CD14-positive monocyte (primary cell): ENCODE data around the gene PTRH1. TPM values are rescaled to one million over a fixed set of nuclear protein-coding genes. Genes with fewer than 3 reads are reported as not detected.

Source experiments
- DNase-seq, 3 donors: peaks; one replicate each; pipeline ENCODE4 v3.0.0-alpha.2; 2011 to 2022
- H2AFZ ChIP-seq: 2 replicates; pipeline ENCODE4 v1.6.0; 2012; ENCODE audit warnings: mild to moderate bottlenecking, low read depth, low read length, inconsistent platforms; ENCODE audit not compliant: insufficient read depth, poor library complexity, severe bottlenecking
- H3K27ac ChIP-seq, 2 donors: 1 replicate in 1 of 2; 2 replicates in 1 of 2; pipeline ENCODE4 v1.5.1; 2012 to 2013; ENCODE audit warnings: low read length in 2 of 2, control low read depth in 1 of 2, inconsistent platforms in 1 of 2, low read depth in 1 of 2, mild to moderate bottlenecking in 1 of 2
- H3K27me3 ChIP-seq, 2 donors: one replicate each; pipeline versions ENCODE4 v1.6.0 to v1.6.1; 2011 to 2013; ENCODE audit warnings: low read length in 2 of 2; ENCODE audit not compliant: control insufficient read depth in 2 of 2, insufficient read depth in 2 of 2
- H3K36me3 ChIP-seq, 2 donors: replicated peaks in 1 of 2; 1 replicate in 1 of 2; 2 replicates in 1 of 2; pipeline versions ENCODE4 v1.5.1 to v1.6.1; 2012 to 2013; ENCODE audit warnings: low read length in 2 of 2, control low read depth in 1 of 2, inconsistent platforms in 1 of 2, mild to moderate bottlenecking in 1 of 2; ENCODE audit not compliant: insufficient read depth in 2 of 2, control insufficient read depth in 1 of 2
- H3K4me1 ChIP-seq, 2 donors: 1 replicate in 1 of 2; 2 replicates in 1 of 2; pipeline versions ENCODE4 v1.5.1 to v1.6.1; 2012 to 2013; ENCODE audit warnings: low read length in 2 of 2, control low read depth in 1 of 2, inconsistent platforms in 1 of 2, mild to moderate bottlenecking in 1 of 2, moderate library complexity in 1 of 2; ENCODE audit not compliant: insufficient read depth in 2 of 2, control insufficient read depth in 1 of 2
- H3K4me2 ChIP-seq: replicated peaks from 2 replicates; pipeline ENCODE3; 2012; ENCODE audit warnings: low read length, moderate library complexity, mild to moderate bottlenecking; ENCODE audit not compliant: poor library complexity, severe bottlenecking; ENCODE audit errors: extremely low read depth
- H3K4me3 ChIP-seq, 3 experiments: fragments of 200-600 bp in 1 of 3; sonication (generic) in 1 of 3; replicated peaks in 1 of 3; 1 replicate in 2 of 3; 2 replicates in 1 of 3; pipeline ENCODE4 v1.5.1; 2011 to 2013; ENCODE audit warnings: low read length in 3 of 3, mild to moderate bottlenecking in 3 of 3, control low read depth in 2 of 3, low read depth in 2 of 3, inconsistent platforms in 1 of 3, moderate library complexity in 1 of 3
- H3K79me2 ChIP-seq: 2 replicates; pipeline ENCODE4 v1.6.0; 2012; ENCODE audit warnings: mild to moderate bottlenecking, control low read depth, inconsistent platforms, low read length, moderate library complexity; ENCODE audit not compliant: insufficient read depth
- H3K9ac ChIP-seq: 2 replicates; pipeline ENCODE4 v1.6.0; 2017; ENCODE audit warnings: low read length, mild to moderate bottlenecking; ENCODE audit not compliant: insufficient read depth, poor library complexity, severe bottlenecking
- H3K9me3 ChIP-seq, 2 donors: replicated peaks in 1 of 2; 1 replicate in 1 of 2; 2 replicates in 1 of 2; pipeline versions ENCODE4 v1.5.1 to v1.6.1; 2012 to 2013; ENCODE audit warnings: low read length in 2 of 2, control low read depth in 1 of 2; ENCODE audit not compliant: control insufficient read depth in 1 of 2, insufficient read depth in 1 of 2
- H4K20me1 ChIP-seq: 2 replicates; pipeline ENCODE4 v1.6.0; 2012; ENCODE audit warnings: mild to moderate bottlenecking, low read length, control low read depth, moderate library complexity; ENCODE audit not compliant: insufficient read depth
- H3K27ac Mint-ChIP-seq, 7 donors: one replicate each; pipeline ENCODE4 v1.8.0; 2020; ENCODE audit warnings: mild to moderate bottlenecking in 7 of 7, mixed read lengths in 7 of 7, moderate library complexity in 6 of 7, inconsistent platforms in 2 of 7
- H3K27me3 Mint-ChIP-seq, 3 donors: one replicate each; pipeline ENCODE4 v1.8.0; 2021 to 2022; ENCODE audit warnings: low read depth in 3 of 3, mild to moderate bottlenecking in 3 of 3, mixed read lengths in 3 of 3, moderate library complexity in 3 of 3, inconsistent platforms in 1 of 3
- H3K36me3 Mint-ChIP-seq, 2 donors: one replicate each; pipeline ENCODE4 v1.8.0; 2020; ENCODE audit warnings: mixed read lengths in 2 of 2, inconsistent platforms in 1 of 2, mild to moderate bottlenecking in 1 of 2
- H3K4me1 Mint-ChIP-seq: one replicate; pipeline ENCODE4 v1.8.0; 2020; ENCODE audit warnings: mild to moderate bottlenecking, mixed read lengths
- H3K4me3 Mint-ChIP-seq, 2 donors: one replicate each; pipeline ENCODE4 v1.8.0; 2020; ENCODE audit warnings: mild to moderate bottlenecking in 2 of 2, mixed read lengths in 2 of 2, moderate library complexity in 1 of 2
- H3K9me3 Mint-ChIP-seq, 7 donors: one replicate each; pipeline ENCODE4 v1.8.0; 2020 to 2022; ENCODE audit warnings: mixed read lengths in 7 of 7, mild to moderate bottlenecking in 6 of 7, moderate library complexity in 6 of 7, inconsistent platforms in 2 of 7
- WGBS: methylation state at CpG from one replicate; pipeline ENCODE4 v1.1.5; 2013; ENCODE audit warnings: missing lambda C conversion rate; ENCODE audit not compliant: insufficient coverage; 5-methylcytosine and 5-hydroxymethylcytosine counted together
- intact Hi-C, 2 donors: fragments of 100-400 bp; cut with micrococcal nuclease; formaldehyde crosslinking; loops; one replicate each; pipeline versions ENCODE4 v1.15.0 to v1.15.1; 2023
- polyA minus RNA-seq: library from RNA; depleted of rRNA, polyadenylated mRNA; stranded (reverse); fragments of >200 nt; gene quantifications from 2 replicates; pipeline ENCODE4 v1.2.3, GENCODE V29; 2012
- polyA plus RNA-seq, 3 donors: library from polyadenylated mRNA; depleted of rRNA in 1 of 3; unstranded in 2 of 3; stranded (reverse) in 1 of 3; fragments of 300-500 nt in 2 of 3; fragments of >200 nt in 1 of 3; fragmentation: Illumina TruSeq in 2 of 3; gene quantifications; 1 replicate in 2 of 3; 2 replicates in 1 of 3; pipeline ENCODE4 v1.2.3, GENCODE V29; 2012 to 2021
- total RNA-seq, 12 experiments: library from RNA in 1 of 12; stranded (reverse) in 1 of 12; fragments of 120-200 nt in 1 of 12; gene quantifications; one replicate each; pipeline ENCODE4 v1.2.4 and lab custom pipeline; 2013 to 2026; ENCODE audit warnings: mixed read lengths in 6 of 12, inconsistent platforms in 1 of 12
- TF ChIP-seq, protein P1 (sequence below): fragments of 200-600 bp; IDR thresholded peaks from one replicate; pipeline ENCODE4 v1.8.0; 2022; ENCODE audit warnings: antibody characterized with exemption, mild to moderate bottlenecking

The PTRH1 gene, protein sequence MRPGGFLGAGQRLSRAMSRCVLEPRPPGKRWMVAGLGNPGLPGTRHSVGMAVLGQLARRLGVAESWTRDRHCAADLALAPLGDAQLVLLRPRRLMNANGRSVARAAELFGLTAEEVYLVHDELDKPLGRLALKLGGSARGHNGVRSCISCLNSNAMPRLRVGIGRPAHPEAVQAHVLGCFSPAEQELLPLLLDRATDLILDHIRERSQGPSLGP
- total RNA-seq (2013) = 8.3 TPM
- polyA plus RNA-seq (10 to 100 TPM in 2 of 3 donors, 1 to 10 TPM in 1; 6.9 to 19.9 (median 19.5) TPM), polyA minus RNA-seq (6.7 and 12.4 TPM in 2 replicates), total RNA-seq (lab: John Stamatoyannopoulos, UW) (0.75 to 2.7 (median 1.6) reads per million in 11 experiments)

DNA sequence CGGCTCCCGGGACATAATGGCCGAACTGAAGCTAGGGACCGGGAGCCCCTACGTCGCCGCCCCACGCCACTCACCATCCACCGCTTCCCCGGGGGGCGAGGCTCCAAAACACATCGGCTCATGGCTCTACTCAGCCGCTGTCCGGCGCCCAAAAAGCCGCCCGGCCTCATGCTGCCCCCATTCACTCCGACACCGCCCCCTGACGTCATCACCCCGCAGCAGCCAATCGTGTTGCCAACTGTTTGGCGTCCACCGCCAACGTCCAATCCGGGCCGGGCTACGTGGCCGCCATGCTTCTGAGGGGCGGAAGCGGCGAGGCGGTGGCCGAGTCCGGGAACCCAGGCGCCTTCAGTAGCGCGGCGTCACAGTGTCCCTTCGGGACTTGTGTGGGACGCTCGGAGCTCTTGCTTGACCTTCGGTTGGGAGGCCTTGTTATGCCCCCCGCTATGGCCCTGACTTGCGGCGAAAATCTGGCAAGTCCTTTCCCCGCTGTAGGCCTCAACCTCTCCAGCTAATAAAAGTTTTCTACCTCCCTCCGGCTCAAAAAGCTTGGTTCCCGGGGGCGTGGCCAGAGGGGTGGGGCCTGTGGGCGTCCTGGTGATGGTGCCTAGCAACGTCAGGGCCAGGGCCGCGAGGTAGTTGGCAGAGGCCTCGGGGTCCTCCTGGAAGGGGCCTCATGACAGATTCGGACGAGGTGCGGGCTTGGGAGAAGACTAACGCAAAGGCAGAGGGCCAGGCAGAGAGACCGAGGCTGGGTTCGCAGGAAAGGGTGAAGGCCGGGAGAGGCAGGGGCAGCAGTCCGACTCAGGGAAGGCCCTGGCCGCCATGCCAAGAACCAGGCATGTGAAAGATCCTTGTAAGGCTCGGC is at the start of gene PTRH1, which contains the start of gene TTC16:
Gene PTRH1, minus strand, starts transcription at position 194 of the 868 bp plus-strand sequence. Its CDS starts 24 bp downstream, at position 170.
Gene TTC16, plus strand, starts transcription at position 610 of the 868 bp plus-strand sequence. Its CDS starts 67 bp downstream, at position 677.
- peak; percentile 94 to 97 (median 96) for DNase-seq
- Mint-ChIP-seq H3K9me3 (no peaks in the 10 kb centered on the region), H3K36me3 (no peaks in the 10 kb centered on the region), H3K27ac (peak within 1 kb of the TSS; percentile 84 to 97 (median 95)), H3K27me3 (peaks cover 5 to 17% (median 16%) of the 10 kb centered on the region in 3 donors), H3K4me3 (peak within 1 kb of the TSS; percentile 98 to 99), H3K4me1 (peaks cover 30% of the 10 kb centered on the region)
- Histone ChIP-seq H3K4me1 (peaks cover 19 to 36% of the 10 kb centered on the region in 2 donors), H3K27me3 (no peaks in the 10 kb centered on the region), H3K9ac (peak within 1 kb of the TSS; percentile 75), H3K4me2 (peak within 1 kb of the TSS; percentile 98), H3K27ac (peak within 1 kb of the TSS; percentile 26 to 76), H4K20me1 (no peaks in the 10 kb centered on the region), H3K9me3 (no peaks in the 10 kb centered on the region), H3K4me3 (peak within 1 kb of the TSS; percentile 42 to 96 (median 90)), H2AFZ (peak within 1 kb of the TSS; percentile 99), H3K36me3 (no peaks in the 10 kb centered on the region), H3K79me2 (no peaks in the 10 kb centered on the region)
- TF ChIP-seq, protein P1, sequence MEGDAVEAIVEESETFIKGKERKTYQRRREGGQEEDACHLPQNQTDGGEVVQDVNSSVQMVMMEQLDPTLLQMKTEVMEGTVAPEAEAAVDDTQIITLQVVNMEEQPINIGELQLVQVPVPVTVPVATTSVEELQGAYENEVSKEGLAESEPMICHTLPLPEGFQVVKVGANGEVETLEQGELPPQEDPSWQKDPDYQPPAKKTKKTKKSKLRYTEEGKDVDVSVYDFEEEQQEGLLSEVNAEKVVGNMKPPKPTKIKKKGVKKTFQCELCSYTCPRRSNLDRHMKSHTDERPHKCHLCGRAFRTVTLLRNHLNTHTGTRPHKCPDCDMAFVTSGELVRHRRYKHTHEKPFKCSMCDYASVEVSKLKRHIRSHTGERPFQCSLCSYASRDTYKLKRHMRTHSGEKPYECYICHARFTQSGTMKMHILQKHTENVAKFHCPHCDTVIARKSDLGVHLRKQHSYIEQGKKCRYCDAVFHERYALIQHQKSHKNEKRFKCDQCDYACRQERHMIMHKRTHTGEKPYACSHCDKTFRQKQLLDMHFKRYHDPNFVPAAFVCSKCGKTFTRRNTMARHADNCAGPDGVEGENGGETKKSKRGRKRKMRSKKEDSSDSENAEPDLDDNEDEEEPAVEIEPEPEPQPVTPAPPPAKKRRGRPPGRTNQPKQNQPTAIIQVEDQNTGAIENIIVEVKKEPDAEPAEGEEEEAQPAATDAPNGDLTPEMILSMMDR = no peak
- WGBS = 8% methylated on average over 60 of the region's 65 CpGs
- intact Hi-C loops = no loop called here

DNA sequence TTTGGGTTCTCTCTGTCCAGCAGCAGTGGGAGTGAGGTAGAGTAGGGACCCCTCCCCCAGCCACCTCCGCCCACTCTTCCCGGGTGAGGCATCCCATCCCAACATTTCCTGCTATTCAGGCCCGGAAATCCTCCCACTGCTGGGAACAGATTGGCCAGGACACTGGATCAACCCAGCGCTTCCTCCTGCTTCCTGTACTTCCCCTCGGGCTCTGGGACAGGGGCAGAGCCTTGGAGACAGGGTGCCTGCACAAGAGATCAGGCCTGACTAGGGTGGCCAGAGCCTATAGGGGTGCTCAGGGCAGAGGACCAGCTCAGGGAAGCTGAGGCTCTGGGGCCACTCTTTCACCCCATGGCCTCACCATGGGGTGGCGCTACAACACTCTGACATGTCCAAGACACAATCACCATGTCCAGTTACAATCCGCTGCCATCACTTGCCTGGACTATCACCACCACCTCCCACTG is 48.5 kb upstream of the PTRH1 start:
- peaks cover 41 to 54% of the 10 kb centered on the region in 2 donors for H3K4me1 ChIP-seq

More for the DNA sequence above, 48.5 kb upstream of the PTRH1 start:
- no peak overlapping the region for H3K4me3 Mint-ChIP-seq
- H3K9me3 Mint-ChIP-seq = no peaks in the 10 kb centered on the region
- TF ChIP-seq, protein P1 = peak; percentile 73
- peaks cover 100% of the 10 kb centered on the region for H4K20me1 ChIP-seq
- H3K79me2 ChIP-seq = peaks cover 96% of the 10 kb centered on the region
- H3K4me1 Mint-ChIP-seq = peaks cover 68% of the 10 kb centered on the region
- no peak overlapping the region for H3K4me3 ChIP-seq
- peaks cover 68 to 89% of the 10 kb centered on the region in 2 donors for H3K36me3 Mint-ChIP-seq
- H3K27ac Mint-ChIP-seq = peak overlapping the region; percentile 4 to 83 (median 77)
- peak; percentile 63 to 68 (median 66) for DNase-seq
- no peak overlapping the region for H3K4me2 ChIP-seq
- H3K36me3 ChIP-seq = peaks cover 61 to 80% of the 10 kb centered on the region in 2 donors
- H2AFZ ChIP-seq = no peak overlapping the region
- no peaks in the 10 kb centered on the region for H3K27me3 ChIP-seq
- intact Hi-C loops = loop anchor here (2.0 to 5.0 kb wide), 2 partner anchors 33 to 107 kb away; no protein-coding TSS in a partner anchor
- H3K9me3 ChIP-seq = no peaks in the 10 kb centered on the region
- H3K27me3 Mint-ChIP-seq = no peaks in the 10 kb centered on the region
- peak overlapping the region; percentile 30 to 66 for H3K27ac ChIP-seq
- 66% methylated on average over 6 of the region's 7 CpGs for WGBS
- H3K9ac ChIP-seq = no peak overlapping the region
